Measurements from ENCODE around the gene SLK. TPM values are rescaled to one million over a fixed set of nuclear protein-coding genes. Genes with fewer than 3 reads are reported as not detected.

SLK gene
- total RNA-seq, 1 experiment from 2014 or later: 25.6 TPM

DNA sequence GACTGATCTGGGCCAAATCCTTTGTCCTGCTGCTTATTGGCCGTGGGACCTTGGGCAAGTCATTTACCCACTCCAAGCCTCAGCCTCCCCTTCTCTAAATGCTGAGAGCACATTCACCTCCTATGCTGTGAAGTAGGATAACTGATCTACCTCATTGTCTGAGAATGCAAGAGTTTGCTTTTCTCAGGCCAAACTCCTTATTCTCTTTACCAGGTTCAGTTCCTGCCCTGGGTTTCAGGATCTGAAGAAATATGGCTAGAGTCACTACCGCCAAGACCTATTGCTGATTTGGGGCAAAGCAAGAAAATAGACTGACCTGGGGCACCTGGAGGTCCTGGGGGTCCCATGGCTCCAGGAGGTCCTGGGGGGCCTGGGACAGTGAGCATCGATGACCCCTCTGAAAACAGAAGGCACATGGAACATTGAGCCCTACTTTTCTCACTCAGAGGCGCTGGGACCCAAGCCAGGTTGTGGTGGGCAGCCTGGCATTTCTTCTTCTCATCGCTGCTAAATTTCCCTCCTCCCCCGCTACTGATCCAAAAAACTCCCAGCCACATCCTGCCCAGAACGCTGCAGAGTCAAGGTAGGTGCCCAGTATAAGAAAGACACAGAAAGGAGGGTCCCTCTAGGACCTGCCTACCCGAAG is 76.4 kb downstream of the SLK start:
- CTCF ChIA-PET: interaction anchor here (0.9 kb wide), 1 partner anchor 78 kb away, joined by 5 read pairs; no protein-coding TSS in a partner anchor
- no peaks in the 10 kb centered on the region for H3K4me1 Mint-ChIP-seq (ENCODE audit: low read depth, unreplicated experiment)
- no peak for TF ChIP-seq CTCF (IDR thresholded peaks at IDR 0.05; ENCODE audit: unreplicated experiment)
- no peak overlapping the region for H3K4me3 Mint-ChIP-seq (ENCODE audit: low read depth, unreplicated experiment)
- H3K9me3 Mint-ChIP-seq (ENCODE audit: low read depth, unreplicated experiment): no peaks in the 10 kb centered on the region
- no peaks in the 10 kb centered on the region for H3K36me3 Mint-ChIP-seq (ENCODE audit: insufficient read depth, unreplicated experiment)
- DNase-seq: no peak
- H3K27ac Mint-ChIP-seq (ENCODE audit: unreplicated experiment): no peak overlapping the region
- no TSS peak for BruUV-seq (replicated peaks)
- H3K27me3 Mint-ChIP-seq (ENCODE audit: unreplicated experiment): no peaks in the 10 kb centered on the region
- intact Hi-C loops (cut with micrococcal nuclease; ENCODE audit: unreplicated experiment): no loop called here

DNA sequence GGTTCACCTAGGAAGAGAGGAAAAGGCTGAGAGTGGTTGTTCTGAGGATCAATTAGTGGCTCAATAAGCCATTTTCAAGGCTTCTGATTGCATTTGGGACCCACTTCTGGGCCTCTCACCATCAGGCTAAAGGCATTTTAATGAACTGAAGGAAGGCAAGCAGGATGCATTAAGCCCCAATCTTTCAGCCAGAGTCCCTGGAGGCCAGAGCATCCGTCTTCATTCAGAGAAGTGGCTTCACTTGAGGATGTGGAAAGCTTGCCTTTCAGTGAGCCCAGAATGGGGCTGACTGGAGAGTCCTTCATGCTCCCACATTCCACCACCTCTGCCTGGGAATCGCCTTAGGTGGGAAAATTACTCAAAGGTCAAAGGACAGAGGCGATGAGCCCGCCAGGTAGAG is 76.9 kb downstream of the SLK start:
- no peak overlapping the region for H3K27ac Mint-ChIP-seq (ENCODE audit: unreplicated experiment)

DNA sequence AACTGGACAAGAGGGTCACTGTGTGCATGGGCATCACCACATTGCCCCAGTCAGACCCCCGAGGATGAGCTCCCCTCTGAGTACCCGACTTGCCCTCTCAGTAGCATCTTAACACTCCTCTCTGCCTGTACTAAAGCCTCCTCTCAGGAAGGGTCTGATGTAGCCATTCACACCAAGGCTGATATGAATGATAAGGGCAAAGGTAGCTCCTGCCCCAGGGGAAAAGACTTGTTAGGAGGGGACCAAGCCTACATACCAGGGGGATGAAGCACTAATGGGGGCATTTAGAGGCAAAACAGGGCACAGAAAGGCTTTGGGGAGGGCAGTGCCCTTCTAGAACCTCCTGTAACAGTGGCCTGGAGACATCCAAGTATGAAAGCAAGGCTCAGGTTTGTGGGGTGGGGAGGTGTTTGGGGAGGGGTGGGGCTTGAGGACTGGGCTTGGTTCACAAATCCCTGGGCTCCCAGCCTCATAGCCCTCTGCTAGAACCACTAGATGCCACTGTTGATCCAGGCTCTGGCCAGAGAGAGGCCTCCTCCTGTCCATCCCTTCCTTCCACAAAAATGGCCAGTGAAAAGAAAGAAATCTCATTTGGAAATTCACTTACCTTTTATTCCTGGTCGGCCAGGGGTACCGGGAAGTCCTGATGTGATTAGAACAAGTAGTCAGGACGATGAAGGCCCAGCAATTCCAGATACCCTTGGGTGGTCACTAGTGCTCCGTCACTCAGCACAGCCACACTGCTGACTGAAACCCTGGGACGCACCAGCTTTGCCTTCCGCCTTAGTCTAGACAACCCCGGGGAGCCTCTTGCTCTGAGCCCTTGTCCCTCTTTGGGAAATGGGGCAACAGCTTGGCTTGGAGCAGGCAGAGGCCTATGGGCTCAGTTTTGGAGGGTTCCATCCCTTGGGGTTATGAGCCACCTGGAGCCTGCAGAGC is 78.5 kb downstream of the SLK start:
- H3K27ac Mint-ChIP-seq (ENCODE audit: unreplicated experiment): no peak overlapping the region
- intact Hi-C loops (cut with micrococcal nuclease; ENCODE audit: unreplicated experiment): loop anchor here (1.0 to 2.0 kb wide), 2 partner anchors 77 to 164 kb away; partner anchors contain the start of gene SFR1
- H3K4me3 Mint-ChIP-seq (ENCODE audit: low read depth, unreplicated experiment): no peak overlapping the region
- no peaks in the 10 kb centered on the region for H3K4me1 Mint-ChIP-seq (ENCODE audit: low read depth, unreplicated experiment)
- H3K9me3 Mint-ChIP-seq (ENCODE audit: low read depth, unreplicated experiment): no peaks in the 10 kb centered on the region
- CTCF ChIA-PET: interaction anchor here (0.7 to 1.1 kb wide), 2 partner anchors 77 to 78 kb away, joined by 3 read pairs; partner anchors contain the start of gene SFR1
- no TSS peak for BruUV-seq (replicated peaks)
- H3K27me3 Mint-ChIP-seq (ENCODE audit: unreplicated experiment): no peaks in the 10 kb centered on the region
- peak; percentile 71 for DNase-seq
- no peaks in the 10 kb centered on the region for H3K36me3 Mint-ChIP-seq (ENCODE audit: insufficient read depth, unreplicated experiment)
- TF ChIP-seq CTCF (IDR thresholded peaks at IDR 0.05; ENCODE audit: unreplicated experiment): no peak

More for the DNA sequence above, 76.9 kb downstream of the SLK start:
- Mint-ChIP-seq H3K4me3 (ENCODE audit: low read depth, unreplicated experiment) (no peak overlapping the region), H3K27me3 (ENCODE audit: unreplicated experiment) (no peaks in the 10 kb centered on the region), H3K4me1 (ENCODE audit: low read depth, unreplicated experiment) (no peaks in the 10 kb centered on the region), H3K9me3 (ENCODE audit: low read depth, unreplicated experiment) (no peaks in the 10 kb centered on the region), H3K36me3 (ENCODE audit: insufficient read depth, unreplicated experiment) (no peaks in the 10 kb centered on the region)
- BruUV-seq (replicated peaks): no TSS peak
- no peak for DNase-seq
- intact Hi-C loops (cut with micrococcal nuclease; ENCODE audit: unreplicated experiment): loop anchor here (2.0 kb wide), 1 partner anchor 79 kb away; the partner anchor contains the start of gene SFR1
- TF ChIP-seq CTCF (IDR thresholded peaks at IDR 0.05; ENCODE audit: unreplicated experiment): no peak
- CTCF ChIA-PET: interaction anchor here (0.9 kb wide), 1 partner anchor 77 kb away, joined by 5 read pairs; no protein-coding TSS in a partner anchor

GRCh38 chr10:104046651-104047050 is 79.7 kb downstream of the SLK start:
- CTCF ChIA-PET: no interaction called here
- Mint-ChIP-seq H3K4me1 (ENCODE audit: low read depth, unreplicated experiment) (no peaks in the 10 kb centered on the region), H3K27me3 (ENCODE audit: unreplicated experiment) (no peaks in the 10 kb centered on the region), H3K27ac (ENCODE audit: unreplicated experiment) (no peak overlapping the region), H3K9me3 (ENCODE audit: low read depth, unreplicated experiment) (no peaks in the 10 kb centered on the region), H3K36me3 (ENCODE audit: insufficient read depth, unreplicated experiment) (no peaks in the 10 kb centered on the region), H3K4me3 (ENCODE audit: low read depth, unreplicated experiment) (no peak overlapping the region)
- intact Hi-C loops (cut with micrococcal nuclease; ENCODE audit: unreplicated experiment): no loop called here
- BruUV-seq (replicated peaks): no TSS peak
- TF ChIP-seq CTCF (IDR thresholded peaks at IDR 0.05; ENCODE audit: unreplicated experiment): no peak
- DNase-seq: no peak
